ENCODE results near the gene KLHL4.
"Not testable (repeated sequence)": the region's sequence is repeated elsewhere in the genome, so short reads cannot be mapped to it uniquely, and the experiment has no call there.

KLHL4 gene

GRCh38 chrX:87661761-87662160 lies 144.2 kb downstream of the KLHL4 start:
- no peak for DNase-seq (ENCODE audit: low read depth in 2 of 2)

GRCh38 chrX:87663421-87663820 lies 145.8 kb downstream of the KLHL4 start:
- DNase-seq (ENCODE audit: low read depth in 2 of 2): no peak

- DNase-seq (ENCODE audit: low read depth in 2 of 2): no peak
Measured at GRCh38 chrX:87664381-87664780, 146.8 kb downstream of the KLHL4 start.

- DNase-seq (ENCODE audit: low read depth in 2 of 2): no peak
Measured at GRCh38 chrX:87679849-87680248, 162.2 kb downstream of the KLHL4 start.

- no peak for DNase-seq (ENCODE audit: low read depth in 2 of 2)
Measured at GRCh38 chrX:87687703-87688102, 170.1 kb downstream of the KLHL4 start.

GRCh38 chrX:87688113-87688748 lies 170.6 kb downstream of the KLHL4 start:
- not testable (repeated sequence) for DNase-seq (ENCODE audit: low read depth in 2 of 2)

- DNase-seq (ENCODE audit: low read depth in 2 of 2): not testable (repeated sequence)
Measured at GRCh38 chrX:87689218-87689617, 171.6 kb downstream of the KLHL4 start.

GRCh38 chrX:87693204-87693603 lies 175.6 kb downstream of the KLHL4 start:
- no peak for DNase-seq (ENCODE audit: low read depth in 2 of 2)

- DNase-seq (ENCODE audit: low read depth in 2 of 2): no peak
Measured at GRCh38 chrX:87697409-87697808, 179.8 kb downstream of the KLHL4 start.

- no peak for DNase-seq (ENCODE audit: low read depth in 2 of 2)
Measured at GRCh38 chrX:87702795-87703194, 185.2 kb downstream of the KLHL4 start.

GRCh38 chrX:87703469-87703868 lies 185.9 kb downstream of the KLHL4 start:
- DNase-seq (ENCODE audit: low read depth in 2 of 2): not testable (repeated sequence)

- DNase-seq (ENCODE audit: low read depth in 2 of 2): no peak
Measured at GRCh38 chrX:87706134-87706533, 188.5 kb downstream of the KLHL4 start.

- no peak for DNase-seq (ENCODE audit: low read depth in 2 of 2)
Measured at GRCh38 chrX:87710580-87710979, 193.0 kb downstream of the KLHL4 start.
